B cell (primary cell): ENCODE results near the gene NXPE3.

ENCODE experiments used
- EZH2 ChIP-seq: IDR thresholded peaks from 2 replicates; pipeline ENCODE4 v1.6.1; 2012; ENCODE audit warnings: borderline replicate concordance, low read depth, mild to moderate bottlenecking, moderate library complexity, low read length; ENCODE audit not compliant: insufficient read depth, poor library complexity, severe bottlenecking
- TF ChIP-seq, protein P1 (sequence below): fragments of 200-600 bp; IDR thresholded peaks from one replicate; pipeline ENCODE4 v1.8.0; 2022; ENCODE audit warnings: antibody characterized with exemption, mild to moderate bottlenecking

GRCh38 chr3:101859882-101860448, 81.0 kb downstream of the NXPE3 start:
- TF ChIP-seq EZH2 = no peak
- TF ChIP-seq, protein P1, sequence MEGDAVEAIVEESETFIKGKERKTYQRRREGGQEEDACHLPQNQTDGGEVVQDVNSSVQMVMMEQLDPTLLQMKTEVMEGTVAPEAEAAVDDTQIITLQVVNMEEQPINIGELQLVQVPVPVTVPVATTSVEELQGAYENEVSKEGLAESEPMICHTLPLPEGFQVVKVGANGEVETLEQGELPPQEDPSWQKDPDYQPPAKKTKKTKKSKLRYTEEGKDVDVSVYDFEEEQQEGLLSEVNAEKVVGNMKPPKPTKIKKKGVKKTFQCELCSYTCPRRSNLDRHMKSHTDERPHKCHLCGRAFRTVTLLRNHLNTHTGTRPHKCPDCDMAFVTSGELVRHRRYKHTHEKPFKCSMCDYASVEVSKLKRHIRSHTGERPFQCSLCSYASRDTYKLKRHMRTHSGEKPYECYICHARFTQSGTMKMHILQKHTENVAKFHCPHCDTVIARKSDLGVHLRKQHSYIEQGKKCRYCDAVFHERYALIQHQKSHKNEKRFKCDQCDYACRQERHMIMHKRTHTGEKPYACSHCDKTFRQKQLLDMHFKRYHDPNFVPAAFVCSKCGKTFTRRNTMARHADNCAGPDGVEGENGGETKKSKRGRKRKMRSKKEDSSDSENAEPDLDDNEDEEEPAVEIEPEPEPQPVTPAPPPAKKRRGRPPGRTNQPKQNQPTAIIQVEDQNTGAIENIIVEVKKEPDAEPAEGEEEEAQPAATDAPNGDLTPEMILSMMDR = no peak
